Measurements from ENCODE around the gene BTG2. TPM values are rescaled to one million over a fixed set of nuclear protein-coding genes. Genes with fewer than 3 reads are reported as not detected.
"Not testable (repeated sequence)": the region's sequence is repeated elsewhere in the genome, so short reads cannot be mapped to it uniquely, and the experiment has no call there.

Gene BTG2
- total RNA-seq: 32.4 TPM

- peak within 1 kb of the TSS; percentile 98 to 100 (median 98) for H3K9ac ChIP-seq (ENCODE audit: low read depth in 1 of 3, low read length in 3 of 3)
- no peaks in the 10 kb centered on the region for H3K27me3 ChIP-seq (ENCODE audit: control insufficient read depth in 3 of 3, insufficient read depth in 3 of 3, low read length in 3 of 3)
- peaks cover 31 to 45% (median 43%) of the 10 kb centered on the region in 3 donors for H3K4me1 ChIP-seq (ENCODE audit: control insufficient read depth in 3 of 3, insufficient read depth in 3 of 3, low read length in 3 of 3)
Observed at GRCh38 chr1:203304919-203305808, at the start of gene BTG2. TSS of gene BTG2 (plus strand) at chr1:203305519. CDS start at chr1:203305607, 88 bp downstream.

GRCh38 chr1:203256636-203257035 is 48.7 kb upstream of the BTG2 start:
- not testable (repeated sequence) for H3K36me3 ChIP-seq (ENCODE audit: control insufficient read depth in 3 of 3, insufficient read depth in 3 of 3, low read length in 3 of 3); H3K27ac ChIP-seq (ENCODE audit: low read depth, low read length); H3K27me3 ChIP-seq (ENCODE audit: control insufficient read depth in 3 of 3, insufficient read depth in 3 of 3, low read length in 3 of 3); H3K4me3 ChIP-seq (ENCODE audit: low read length in 3 of 3); H3K9me3 ChIP-seq (ENCODE audit: control insufficient read depth in 3 of 3, low read length in 3 of 3); H3K9ac ChIP-seq (ENCODE audit: low read depth in 1 of 3, low read length in 3 of 3); H3K4me1 ChIP-seq (ENCODE audit: control insufficient read depth in 3 of 3, insufficient read depth in 3 of 3, low read length in 3 of 3)

More at GRCh38 chr1:203304919-203305808, at the start of gene BTG2:
- Histone ChIP-seq H3K4me3 (ENCODE audit: low read length in 3 of 3) (peak within 1 kb of the TSS; percentile 92 to 96 (median 94)), H3K27ac (ENCODE audit: low read depth, low read length) (peak within 1 kb of the TSS; percentile 99), H3K36me3 (ENCODE audit: control insufficient read depth in 3 of 3, insufficient read depth in 3 of 3, low read length in 3 of 3) (peaks cover 21 to 25% (median 24%) of the 10 kb centered on the region in 3 donors), H3K9me3 (ENCODE audit: control insufficient read depth in 3 of 3, low read length in 3 of 3) (no peaks in the 10 kb centered on the region)

- no peaks in the 10 kb centered on the region for H3K27me3 ChIP-seq (ENCODE audit: control insufficient read depth in 3 of 3, insufficient read depth in 3 of 3, low read length in 3 of 3)
- H3K27ac ChIP-seq (ENCODE audit: low read depth, low read length): no peak overlapping the region
- H3K4me1 ChIP-seq (ENCODE audit: control insufficient read depth in 3 of 3, insufficient read depth in 3 of 3, low read length in 3 of 3): peaks cover 5 to 7% (median 6%) of the 10 kb centered on the region in 3 donors
- H3K36me3 ChIP-seq (ENCODE audit: control insufficient read depth in 3 of 3, insufficient read depth in 3 of 3, low read length in 3 of 3): no peaks in the 10 kb centered on the region
- no peaks in the 10 kb centered on the region for H3K9me3 ChIP-seq (ENCODE audit: control insufficient read depth in 3 of 3, low read length in 3 of 3)
- no peak overlapping the region for H3K9ac ChIP-seq (ENCODE audit: low read depth in 1 of 3, low read length in 3 of 3)
- H3K4me3 ChIP-seq (ENCODE audit: low read length in 3 of 3): no peak overlapping the region
Observed at GRCh38 chr1:203263496-203263895, 41.8 kb upstream of the BTG2 start.

GRCh38 chr1:203264052-203264501 is 41.2 kb upstream of the BTG2 start:
- Histone ChIP-seq H3K36me3 (ENCODE audit: control insufficient read depth in 3 of 3, insufficient read depth in 3 of 3, low read length in 3 of 3) (no peaks in the 10 kb centered on the region), H3K4me3 (ENCODE audit: low read length in 3 of 3) (no peak overlapping the region), H3K4me1 (ENCODE audit: control insufficient read depth in 3 of 3, insufficient read depth in 3 of 3, low read length in 3 of 3) (peaks cover 10 to 13% (median 11%) of the 10 kb centered on the region in 3 donors), H3K27ac (ENCODE audit: low read depth, low read length) (no peak overlapping the region), H3K27me3 (ENCODE audit: control insufficient read depth in 3 of 3, insufficient read depth in 3 of 3, low read length in 3 of 3) (no peaks in the 10 kb centered on the region), H3K9me3 (ENCODE audit: control insufficient read depth in 3 of 3, low read length in 3 of 3) (no peaks in the 10 kb centered on the region), H3K9ac (ENCODE audit: low read depth in 1 of 3, low read length in 3 of 3) (no peak overlapping the region)

GRCh38 chr1:203265541-203265940 is 39.8 kb upstream of the BTG2 start:
- peaks cover 22 to 27% (median 25%) of the 10 kb centered on the region in 3 donors for H3K4me1 ChIP-seq (ENCODE audit: control insufficient read depth in 3 of 3, insufficient read depth in 3 of 3, low read length in 3 of 3)
- no peak overlapping the region for H3K4me3 ChIP-seq (ENCODE audit: low read length in 3 of 3)
- H3K36me3 ChIP-seq (ENCODE audit: control insufficient read depth in 3 of 3, insufficient read depth in 3 of 3, low read length in 3 of 3): no peaks in the 10 kb centered on the region
- H3K9ac ChIP-seq (ENCODE audit: low read depth in 1 of 3, low read length in 3 of 3): no peak overlapping the region
- H3K27ac ChIP-seq (ENCODE audit: low read depth, low read length): no peak overlapping the region
- no peaks in the 10 kb centered on the region for H3K27me3 ChIP-seq (ENCODE audit: control insufficient read depth in 3 of 3, insufficient read depth in 3 of 3, low read length in 3 of 3)
- no peaks in the 10 kb centered on the region for H3K9me3 ChIP-seq (ENCODE audit: control insufficient read depth in 3 of 3, low read length in 3 of 3)

GRCh38 chr1:203266140-203266539 is 39.2 kb upstream of the BTG2 start:
- H3K36me3 ChIP-seq (ENCODE audit: control insufficient read depth in 3 of 3, insufficient read depth in 3 of 3, low read length in 3 of 3); H3K4me3 ChIP-seq (ENCODE audit: low read length in 3 of 3); H3K9ac ChIP-seq (ENCODE audit: low read depth in 1 of 3, low read length in 3 of 3); H3K27ac ChIP-seq (ENCODE audit: low read depth, low read length); H3K9me3 ChIP-seq (ENCODE audit: control insufficient read depth in 3 of 3, low read length in 3 of 3); H3K27me3 ChIP-seq (ENCODE audit: control insufficient read depth in 3 of 3, insufficient read depth in 3 of 3, low read length in 3 of 3): not testable (repeated sequence)
- peaks cover 25 to 33% (median 31%) of the 10 kb centered on the region in 3 donors for H3K4me1 ChIP-seq (ENCODE audit: control insufficient read depth in 3 of 3, insufficient read depth in 3 of 3, low read length in 3 of 3)

- no peaks in the 10 kb centered on the region for H3K27me3 ChIP-seq (ENCODE audit: control insufficient read depth in 3 of 3, insufficient read depth in 3 of 3, low read length in 3 of 3)
- H3K9me3 ChIP-seq (ENCODE audit: control insufficient read depth in 3 of 3, low read length in 3 of 3): no peaks in the 10 kb centered on the region
- peak overlapping the region; percentile 93 to 94 (median 94) for H3K9ac ChIP-seq (ENCODE audit: low read depth in 1 of 3, low read length in 3 of 3)
- H3K27ac ChIP-seq (ENCODE audit: low read depth, low read length): peak overlapping the region; percentile 78
- peak overlapping the region; percentile 92 to 96 (median 94) for H3K4me3 ChIP-seq (ENCODE audit: low read length in 3 of 3)
- H3K36me3 ChIP-seq (ENCODE audit: control insufficient read depth in 3 of 3, insufficient read depth in 3 of 3, low read length in 3 of 3): no peaks in the 10 kb centered on the region
- H3K4me1 ChIP-seq (ENCODE audit: control insufficient read depth in 3 of 3, insufficient read depth in 3 of 3, low read length in 3 of 3): peaks cover 28 to 38% (median 37%) of the 10 kb centered on the region in 3 donors
Observed at GRCh38 chr1:203267347-203267846, 37.9 kb upstream of the BTG2 start.

GRCh38 chr1:203267912-203268311 is 37.4 kb upstream of the BTG2 start:
- Histone ChIP-seq H3K4me3 (ENCODE audit: low read length in 3 of 3) (peak overlapping the region; percentile 92 to 96 (median 94)), H3K4me1 (ENCODE audit: control insufficient read depth in 3 of 3, insufficient read depth in 3 of 3, low read length in 3 of 3) (peaks cover 33 to 43% (median 42%) of the 10 kb centered on the region in 3 donors), H3K27me3 (ENCODE audit: control insufficient read depth in 3 of 3, insufficient read depth in 3 of 3, low read length in 3 of 3) (no peaks in the 10 kb centered on the region), H3K9me3 (ENCODE audit: control insufficient read depth in 3 of 3, low read length in 3 of 3) (no peaks in the 10 kb centered on the region), H3K36me3 (ENCODE audit: control insufficient read depth in 3 of 3, insufficient read depth in 3 of 3, low read length in 3 of 3) (no peaks in the 10 kb centered on the region), H3K27ac (ENCODE audit: low read depth, low read length) (peak overlapping the region; percentile 78), H3K9ac (ENCODE audit: low read depth in 1 of 3, low read length in 3 of 3) (peak overlapping the region; percentile 93 to 94 (median 94))

- Histone ChIP-seq H3K4me3 (ENCODE audit: low read length in 3 of 3) (no peak overlapping the region), H3K9me3 (ENCODE audit: control insufficient read depth in 3 of 3, low read length in 3 of 3) (no peaks in the 10 kb centered on the region), H3K4me1 (ENCODE audit: control insufficient read depth in 3 of 3, insufficient read depth in 3 of 3, low read length in 3 of 3) (peaks cover 44 to 55% (median 54%) of the 10 kb centered on the region in 3 donors), H3K36me3 (ENCODE audit: control insufficient read depth in 3 of 3, insufficient read depth in 3 of 3, low read length in 3 of 3) (no peaks in the 10 kb centered on the region), H3K27me3 (ENCODE audit: control insufficient read depth in 3 of 3, insufficient read depth in 3 of 3, low read length in 3 of 3) (no peaks in the 10 kb centered on the region), H3K9ac (ENCODE audit: low read depth in 1 of 3, low read length in 3 of 3) (peak overlapping the region in 2 of 3 donors; percentile 14 to 55), H3K27ac (ENCODE audit: low read depth, low read length) (peak overlapping the region; percentile 84)
Observed at GRCh38 chr1:203268901-203269653, 36.2 kb upstream of the BTG2 start.

Measured in skeletal muscle tissue (tissue), 4 donors.